Retina (tissue), 1 donor: ENCODE measurements around the gene SMC2.

Experiments used
- DNase-seq: peaks from one replicate; pipeline ENCODE4 v3.0.0-alpha.2; 2016

SMC2 gene

DNA sequence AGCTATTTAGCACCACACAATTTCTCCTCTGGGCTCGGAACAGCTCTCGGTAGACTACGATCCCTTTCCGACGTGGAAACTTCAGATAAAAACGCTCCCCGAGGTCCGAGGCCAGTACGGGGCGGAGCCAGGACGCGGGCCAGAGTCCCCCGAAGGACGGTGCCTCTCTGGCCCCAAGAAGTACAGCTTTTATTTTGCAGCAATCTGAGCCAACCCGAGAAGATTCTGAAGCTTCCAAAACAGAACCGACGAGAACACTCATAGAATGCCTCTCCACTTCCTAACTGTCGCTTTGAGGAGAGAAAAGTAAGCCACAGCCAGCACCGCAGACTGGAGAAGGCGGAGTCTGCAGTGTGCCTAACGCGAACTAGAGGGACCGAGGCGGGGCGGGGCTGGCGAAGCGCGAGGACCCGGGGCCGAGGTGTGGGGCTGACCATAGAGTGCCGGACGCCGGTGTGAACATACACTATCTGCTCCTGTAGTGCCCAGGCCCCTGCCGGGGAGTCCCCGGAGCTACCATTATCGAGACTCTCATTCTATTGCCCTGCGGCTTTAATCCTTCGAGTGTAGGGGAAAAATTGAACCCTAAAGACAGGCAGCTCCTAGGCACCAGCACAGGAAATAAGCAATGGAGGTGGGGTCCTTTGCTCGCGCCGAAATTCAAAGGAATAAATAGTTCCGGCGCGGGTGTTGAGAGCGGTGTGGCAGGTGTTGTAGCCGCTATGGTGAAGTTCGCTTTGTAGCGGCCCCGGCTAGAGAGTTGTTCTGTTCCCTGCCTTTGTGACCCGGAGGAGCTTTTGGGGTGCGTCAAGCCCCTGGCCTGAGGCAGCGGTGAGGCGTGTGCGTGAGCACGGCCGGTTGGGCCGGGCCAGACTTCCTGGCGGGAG is at the start of gene SMC2:
Gene SMC2 (plus strand): TSS at position 663 of the 887 bp plus-strand sequence. CDS start 1,076 bp downstream, outside the sequence.
- DNase-seq = peak; percentile 100

GRCh38 chr9:104068546-104068945 is 25.6 kb upstream of the SMC2 start:
- DNase-seq = no peak

DNA sequence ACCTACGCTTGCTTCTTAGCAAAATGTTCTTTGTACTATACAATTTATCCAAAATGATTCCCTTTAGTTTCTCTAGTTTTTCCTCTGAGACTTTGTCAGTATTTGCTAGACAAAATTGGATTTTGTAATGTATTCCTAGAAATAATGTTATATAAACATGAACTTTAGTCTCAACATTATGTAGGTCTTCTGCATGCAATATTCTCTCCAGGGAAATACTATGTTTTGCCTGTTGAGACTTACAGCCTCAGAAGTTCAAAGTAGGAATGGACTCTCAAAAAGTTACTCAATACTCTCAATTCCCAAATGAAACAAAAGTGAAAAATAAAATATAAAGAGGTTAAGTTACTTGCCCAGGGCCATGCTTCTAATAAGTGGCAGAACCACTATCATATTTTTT is 24.8 kb upstream of the SMC2 start:
- DNase-seq = no peak

DNA sequence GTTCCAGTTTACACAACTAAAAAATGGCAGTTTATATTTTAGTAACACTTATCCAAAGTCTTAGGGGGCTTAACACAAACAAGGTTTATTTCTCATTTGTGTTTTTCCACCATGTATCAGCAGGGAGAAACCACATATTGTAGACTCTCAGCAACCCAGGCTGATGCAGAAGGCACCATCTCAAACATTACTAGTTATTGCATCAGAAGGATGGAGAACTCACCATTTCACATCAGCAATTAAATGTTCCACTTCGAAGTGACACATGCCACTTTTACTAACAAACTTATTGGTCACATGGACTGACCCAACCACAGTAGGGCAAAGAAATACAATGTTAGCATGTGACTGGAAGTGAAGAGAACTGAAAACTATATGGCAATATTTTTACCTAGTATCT is 22.5 kb upstream of the SMC2 start:
- no peak for DNase-seq

GRCh38 chr9:104073098-104073769 is 20.9 kb upstream of the SMC2 start:
- DNase-seq = no peak

DNA sequence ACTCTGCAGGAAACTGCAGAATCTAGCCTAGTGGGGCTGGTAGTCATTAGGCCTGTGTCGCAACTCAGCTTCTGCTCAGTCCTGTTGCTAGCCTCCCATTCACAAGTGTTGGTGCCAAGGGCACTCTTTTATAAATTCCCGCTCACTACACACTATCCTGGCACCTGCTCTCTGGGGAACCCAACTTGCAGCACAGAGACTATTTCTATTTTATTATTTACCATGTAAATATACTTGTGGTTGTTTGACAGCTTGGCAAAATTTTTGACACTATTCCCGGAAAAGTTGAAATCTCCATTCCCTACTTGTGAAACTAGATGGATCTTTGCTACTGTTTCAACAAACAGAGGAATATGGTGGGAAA is 20.4 kb upstream of the SMC2 start:
- DNase-seq = no peak

DNA sequence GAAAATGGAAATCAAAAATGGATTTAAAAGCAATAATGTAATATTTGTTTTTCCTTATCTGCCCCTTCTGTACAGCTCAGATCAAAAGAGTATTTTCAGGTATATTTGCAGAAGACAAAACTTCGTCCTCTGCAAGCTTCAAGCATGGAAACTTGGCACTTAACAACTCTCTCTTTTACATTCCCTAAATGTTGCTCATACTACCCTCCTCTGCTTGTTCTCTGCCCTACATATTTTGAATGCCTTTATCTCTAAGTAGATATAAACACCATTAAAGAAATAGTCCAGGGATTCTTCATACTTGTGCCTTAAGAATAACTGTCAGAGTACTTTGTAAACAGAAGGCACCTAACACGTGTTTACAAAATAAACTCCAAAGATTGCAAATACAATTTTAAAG is 19.2 kb upstream of the SMC2 start:
- no peak for DNase-seq

DNA sequence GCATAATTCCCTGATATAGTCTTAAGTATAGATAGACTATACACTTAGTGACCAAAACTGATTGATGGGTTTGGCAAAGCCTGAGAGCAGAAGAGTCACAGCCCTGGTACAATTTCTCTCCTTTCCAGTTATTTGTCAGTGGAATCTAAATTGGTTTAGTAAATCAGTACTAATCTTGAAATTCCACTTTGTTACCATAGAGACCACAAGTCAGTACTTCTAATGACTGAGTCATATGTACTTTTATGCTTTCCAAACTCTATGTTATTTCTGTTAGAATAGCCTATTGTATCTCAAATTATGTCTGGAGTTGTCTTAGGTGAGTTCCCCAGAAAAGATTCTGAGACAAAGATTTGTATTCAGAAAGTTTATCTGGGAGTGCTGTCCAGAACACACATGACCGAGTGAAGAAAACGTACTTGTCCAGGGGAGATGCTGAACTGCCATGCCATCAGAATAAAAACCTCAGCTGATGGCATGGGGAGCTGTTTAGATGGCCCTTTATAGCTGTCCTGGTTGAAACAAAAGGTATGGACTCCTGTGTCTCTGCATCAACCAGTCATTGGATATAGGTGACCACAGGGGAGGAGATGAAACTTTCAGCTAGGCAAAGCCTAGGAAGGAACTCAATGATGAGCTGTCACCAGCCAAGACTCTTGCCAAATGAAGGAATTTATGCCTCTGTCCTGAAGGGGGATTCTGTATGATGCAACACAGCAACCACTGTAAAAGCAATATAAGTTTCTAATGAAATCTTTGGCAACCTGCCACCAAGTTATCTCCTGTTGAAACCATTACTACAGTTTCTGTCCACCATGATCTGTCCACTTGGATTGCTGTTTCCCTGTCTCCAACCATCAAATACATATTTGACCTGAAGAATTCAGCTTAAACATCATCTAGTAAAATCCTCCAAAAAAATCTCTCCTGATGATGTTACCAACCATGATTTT is 18.0 kb upstream of the SMC2 start:
- no peak for DNase-seq

DNA sequence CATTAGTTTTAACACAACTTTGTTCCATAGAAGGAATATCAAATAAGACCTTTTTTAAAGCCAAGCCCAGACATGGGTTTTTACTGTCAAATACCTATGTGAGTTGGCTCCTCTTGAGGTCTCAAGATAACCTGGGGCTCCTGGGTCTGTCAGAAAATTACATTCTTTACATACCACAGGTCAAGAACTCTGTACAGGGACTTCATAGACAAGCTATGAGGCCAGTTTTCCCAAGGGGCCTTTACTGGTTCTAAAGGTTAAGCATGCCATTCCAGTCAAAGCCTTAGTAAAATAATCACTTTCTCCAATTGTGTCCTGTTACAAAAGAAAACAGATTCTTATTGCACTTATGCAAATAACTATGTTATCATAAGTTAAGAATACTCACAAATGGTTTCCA is 15.5 kb upstream of the SMC2 start:
- no peak for DNase-seq

DNA sequence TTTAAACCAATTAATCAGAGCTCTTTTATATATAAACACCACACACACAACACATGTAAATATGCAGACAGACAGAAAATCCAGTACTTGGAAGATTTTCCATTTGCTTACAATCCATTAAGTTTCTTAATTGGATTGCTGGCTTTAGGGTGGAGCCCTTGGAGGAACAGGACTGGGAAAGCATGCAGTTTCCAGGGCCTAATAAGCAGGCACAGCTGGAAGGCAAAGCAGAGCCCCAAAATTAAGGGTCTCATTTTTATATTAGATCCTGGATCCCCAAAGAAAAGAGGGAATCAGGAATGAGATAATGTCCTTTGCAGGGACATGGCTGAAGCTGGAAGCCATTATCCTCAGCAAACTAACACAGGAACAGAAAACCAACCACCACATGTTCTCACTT is 13.1 kb upstream of the SMC2 start:
- no peak for DNase-seq

DNA sequence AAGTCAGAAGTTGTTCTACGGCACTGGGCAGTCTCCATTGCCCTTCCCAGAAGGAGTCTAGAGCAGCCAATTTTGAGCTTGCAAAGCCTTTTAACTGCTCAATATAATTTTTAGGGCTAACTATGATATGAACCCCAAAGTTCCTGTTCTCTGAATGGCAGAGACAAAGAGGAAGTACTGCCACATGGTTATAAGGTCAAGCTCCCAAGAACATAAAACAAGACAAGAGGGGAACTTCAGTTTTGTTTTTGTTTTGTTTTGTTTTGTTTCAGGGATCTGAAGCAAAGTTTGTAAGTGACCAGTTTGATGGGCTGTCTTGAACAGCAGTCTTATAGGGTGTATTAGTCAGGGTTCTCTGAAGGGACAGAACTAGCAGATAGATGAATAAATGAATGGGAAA is 11.9 kb upstream of the SMC2 start:
- no peak for DNase-seq

DNA sequence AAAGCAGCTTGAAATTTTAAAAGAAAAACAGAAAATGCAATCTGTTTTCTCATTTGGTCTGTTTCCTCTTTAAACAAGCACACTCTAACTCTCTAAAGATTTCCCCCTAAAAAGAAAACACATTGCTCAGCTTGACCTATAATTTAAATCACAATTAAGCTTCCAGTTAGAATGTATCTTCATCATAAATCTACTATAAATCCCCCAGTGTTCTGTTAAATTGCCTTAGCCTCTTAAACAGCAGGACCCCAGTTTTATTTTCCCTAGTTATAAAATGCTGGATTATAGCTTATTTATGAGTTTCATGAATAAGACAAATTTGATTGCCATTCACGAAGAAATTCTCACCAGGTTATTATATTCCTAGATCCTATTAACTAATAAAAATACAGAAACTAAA is 8.6 kb upstream of the SMC2 start:
- no peak for DNase-seq

DNA sequence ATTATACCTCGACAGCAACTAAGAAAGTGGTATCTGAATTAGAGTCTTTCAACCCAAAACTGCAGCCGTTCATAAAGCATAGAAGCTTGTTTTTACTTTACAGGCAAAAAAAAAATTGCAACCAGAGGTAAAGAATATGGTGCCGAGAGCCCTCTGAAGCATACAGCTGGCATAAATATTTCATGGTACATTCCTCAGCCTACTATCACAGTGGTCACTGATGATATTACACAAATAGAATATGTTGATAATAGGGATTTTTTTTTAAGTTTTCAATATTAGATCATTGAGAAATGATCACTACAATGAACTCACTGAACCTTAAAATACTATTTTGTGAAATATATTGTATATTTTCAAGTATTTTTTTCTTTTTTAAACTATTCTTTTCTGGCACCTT is 6.2 kb upstream of the SMC2 start:
- no peak for DNase-seq

GRCh38 chr9:104088416-104088815 is 5.7 kb upstream of the SMC2 start:
- DNase-seq = no peak

DNA sequence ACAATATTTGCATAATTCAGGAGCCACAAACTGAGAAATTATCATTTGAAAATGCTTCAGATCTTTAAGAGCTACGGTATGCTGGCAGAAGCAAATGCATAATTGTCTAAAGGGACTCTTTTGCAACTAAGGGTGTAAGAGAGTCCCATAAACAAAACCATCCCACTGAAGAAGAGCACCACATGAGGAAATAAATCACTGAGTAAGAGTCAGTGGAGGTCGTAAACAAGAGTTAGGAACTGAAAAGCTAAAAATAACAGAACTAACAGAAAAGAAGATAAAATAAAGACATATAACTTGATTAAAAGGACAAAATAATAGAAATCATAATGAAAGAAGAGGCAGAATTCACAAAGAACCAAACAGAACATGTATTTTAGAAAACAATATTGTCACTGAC is 3.5 kb upstream of the SMC2 start:
- DNase-seq = no peak

- no peak for DNase-seq
Measured at GRCh38 chr9:104091116-104091515, 3.0 kb upstream of the SMC2 start.

DNA sequence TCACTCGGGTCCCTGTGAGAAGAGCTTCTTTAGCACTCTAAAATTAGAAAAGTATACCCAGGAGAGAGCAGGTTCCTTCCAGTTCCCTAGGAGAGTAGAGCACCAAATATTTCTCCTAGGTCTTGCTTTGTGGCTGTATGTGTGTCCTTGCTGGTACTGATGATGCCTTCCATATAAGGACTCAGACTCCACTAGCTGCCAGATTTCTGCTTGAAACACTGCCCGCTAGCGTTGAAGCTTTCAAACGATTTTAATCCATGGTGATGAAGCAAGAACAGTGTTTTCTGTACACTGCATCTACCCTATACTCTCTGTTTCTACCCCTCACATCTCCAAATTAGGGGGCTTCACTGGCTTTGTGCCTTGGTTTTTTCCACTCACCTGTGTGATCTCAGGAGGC is 2.4 kb upstream of the SMC2 start:
- DNase-seq = no peak

- no peak for DNase-seq
Measured at GRCh38 chr9:104092192-104092591, 1.9 kb upstream of the SMC2 start.

- DNase-seq = no peak
Measured at GRCh38 chr9:104092875-104093600, 1.1 kb upstream of the SMC2 start.

DNA sequence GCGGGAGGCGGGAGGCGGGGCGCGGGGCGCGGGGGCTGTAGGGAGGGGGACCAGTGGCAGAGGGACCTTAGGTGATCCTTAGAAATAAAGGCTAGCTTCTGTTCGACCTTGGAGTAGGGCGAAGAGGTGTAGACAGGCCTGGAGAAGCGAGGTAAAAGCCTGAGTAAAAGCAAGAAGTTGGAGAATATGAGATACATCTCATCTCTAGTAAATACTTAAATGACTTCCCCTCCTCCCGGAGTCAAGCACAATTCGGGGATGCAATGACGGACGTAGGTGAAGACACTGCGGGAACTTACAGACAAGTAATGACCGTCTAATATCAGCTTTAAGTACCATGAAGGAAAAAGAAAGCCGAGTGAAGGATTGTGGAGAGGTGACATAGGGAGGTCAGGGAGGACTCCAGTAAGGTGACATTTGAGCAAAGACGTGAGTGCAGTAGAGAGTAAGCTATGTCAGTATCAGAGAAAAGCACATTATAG is 466 bp downstream of the SMC2 start:
- peak; percentile 19 for DNase-seq

DNA sequence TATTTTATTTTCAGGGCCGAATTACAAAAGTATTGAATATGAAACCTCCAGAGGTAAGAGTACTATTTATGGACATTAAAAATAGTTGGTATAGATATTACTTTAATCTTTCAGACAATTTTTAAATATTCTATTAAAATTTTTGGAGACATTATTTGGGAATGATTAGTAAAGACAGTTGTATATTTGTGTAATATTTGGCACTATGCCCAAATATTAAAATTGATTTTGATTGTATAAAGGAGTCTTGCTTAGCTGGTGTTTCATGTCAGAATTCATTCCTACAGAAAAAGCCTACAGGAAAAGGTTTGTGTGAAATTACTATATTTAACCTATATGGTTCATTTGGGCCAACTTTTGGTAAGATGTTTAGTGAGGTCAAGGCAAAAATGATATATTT is 5.5 kb downstream of the SMC2 start:
- no peak for DNase-seq

DNA sequence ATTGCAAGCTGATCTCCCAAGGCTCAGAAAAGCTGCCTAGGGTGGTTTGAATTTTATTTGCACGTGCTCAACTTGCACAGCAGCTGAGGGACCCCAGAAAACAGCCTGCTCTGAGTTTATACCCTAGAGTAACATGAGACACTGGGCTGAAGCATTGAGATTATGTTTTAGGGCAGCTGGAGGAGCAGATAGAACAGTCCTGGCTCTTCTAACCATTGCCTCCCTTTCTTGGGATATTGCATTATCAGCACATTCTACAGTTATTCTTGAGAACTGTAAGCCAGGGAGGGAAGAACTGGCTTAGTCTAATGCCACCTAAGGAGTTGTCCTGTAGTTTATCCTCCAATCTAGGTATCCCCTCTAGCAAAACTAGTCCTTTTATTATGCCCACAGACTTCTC is 10.3 kb downstream of the SMC2 start:
- DNase-seq = no peak

DNA sequence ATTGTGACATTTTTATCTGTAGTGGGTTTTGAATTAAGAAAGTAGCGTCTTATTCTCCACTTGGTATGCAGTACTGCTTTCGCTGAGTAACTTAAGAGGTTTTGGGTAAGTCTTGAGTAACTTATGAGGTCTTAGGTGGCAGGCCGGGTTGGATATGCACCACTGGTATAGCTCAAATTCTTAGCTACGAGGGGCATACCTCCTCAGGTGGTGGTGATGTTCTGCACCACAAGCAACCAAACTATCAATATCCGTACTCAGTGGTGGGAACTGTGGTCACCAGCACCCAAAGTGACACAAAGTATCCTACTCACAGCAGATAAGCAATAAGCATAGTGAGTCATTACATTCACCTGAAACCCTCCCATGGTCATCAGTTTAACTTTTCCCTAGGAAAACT is 13.7 kb downstream of the SMC2 start:
- no peak for DNase-seq
